Measurements from ENCODE around the gene KCNQ1. TPM values are rescaled to one million over a fixed set of nuclear protein-coding genes. Genes with fewer than 3 reads are reported as not detected.

Gene KCNQ1
- total RNA-seq, 1 donor from 2014 or later: 10.7 TPM

GRCh38 chr11:2441171-2441570 is 3.6 kb upstream of the KCNQ1 start:
- no peak for DNase-seq (ENCODE audit: low spot score)

DNA sequence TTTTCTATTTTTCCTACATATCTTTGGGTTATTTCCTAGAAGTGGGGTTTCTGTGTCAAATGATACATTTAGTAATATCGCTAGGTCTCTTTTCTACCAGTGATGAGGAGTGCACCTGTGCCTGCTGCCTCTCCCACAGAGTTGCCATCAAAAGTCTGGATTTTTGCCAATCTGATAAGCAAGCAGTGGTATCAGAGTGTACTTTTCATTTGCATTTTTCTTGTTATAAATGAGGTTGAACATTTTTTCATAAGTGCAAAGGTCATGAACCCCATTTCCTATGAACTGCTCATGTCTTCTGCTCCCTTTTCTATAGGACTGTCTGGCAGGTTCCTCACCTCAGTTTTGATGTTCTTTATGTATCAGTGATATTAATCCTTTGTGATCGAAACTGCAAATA is 2.2 kb upstream of the KCNQ1 start:
- no peak for DNase-seq (ENCODE audit: low spot score)

DNA sequence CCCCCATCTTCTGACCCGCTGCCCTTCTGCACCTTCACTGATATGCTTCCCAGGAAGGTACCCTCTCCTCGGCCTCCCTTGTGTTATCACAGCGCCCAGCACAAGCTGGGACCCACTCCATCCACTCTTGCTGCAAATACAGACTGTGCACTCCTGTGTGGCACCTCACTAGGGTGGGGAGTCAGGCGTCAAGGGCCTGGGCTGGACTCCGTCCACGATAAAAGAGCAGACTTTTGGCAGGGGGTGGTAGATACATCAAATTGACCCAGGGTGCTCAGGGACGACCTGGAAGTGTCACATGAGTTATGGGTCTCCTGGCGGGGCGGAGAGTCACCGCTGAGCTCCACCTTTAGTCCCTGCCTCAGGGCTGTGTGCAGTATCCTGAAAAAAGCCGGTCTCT is 1.4 kb upstream of the KCNQ1 start:
- DNase-seq (ENCODE audit: low spot score): no peak

- DNase-seq (ENCODE audit: low spot score): no peak
These were observed 657 bp upstream of the KCNQ1 start, which contains the start of gene TRPM5 for GRCh38 chr11:2443881-2444820. Gene TRPM5, minus strand, starts transcription at chr11:2444514. Its CDS starts 21,478 bp downstream, at chr11:2423036.

DNA sequence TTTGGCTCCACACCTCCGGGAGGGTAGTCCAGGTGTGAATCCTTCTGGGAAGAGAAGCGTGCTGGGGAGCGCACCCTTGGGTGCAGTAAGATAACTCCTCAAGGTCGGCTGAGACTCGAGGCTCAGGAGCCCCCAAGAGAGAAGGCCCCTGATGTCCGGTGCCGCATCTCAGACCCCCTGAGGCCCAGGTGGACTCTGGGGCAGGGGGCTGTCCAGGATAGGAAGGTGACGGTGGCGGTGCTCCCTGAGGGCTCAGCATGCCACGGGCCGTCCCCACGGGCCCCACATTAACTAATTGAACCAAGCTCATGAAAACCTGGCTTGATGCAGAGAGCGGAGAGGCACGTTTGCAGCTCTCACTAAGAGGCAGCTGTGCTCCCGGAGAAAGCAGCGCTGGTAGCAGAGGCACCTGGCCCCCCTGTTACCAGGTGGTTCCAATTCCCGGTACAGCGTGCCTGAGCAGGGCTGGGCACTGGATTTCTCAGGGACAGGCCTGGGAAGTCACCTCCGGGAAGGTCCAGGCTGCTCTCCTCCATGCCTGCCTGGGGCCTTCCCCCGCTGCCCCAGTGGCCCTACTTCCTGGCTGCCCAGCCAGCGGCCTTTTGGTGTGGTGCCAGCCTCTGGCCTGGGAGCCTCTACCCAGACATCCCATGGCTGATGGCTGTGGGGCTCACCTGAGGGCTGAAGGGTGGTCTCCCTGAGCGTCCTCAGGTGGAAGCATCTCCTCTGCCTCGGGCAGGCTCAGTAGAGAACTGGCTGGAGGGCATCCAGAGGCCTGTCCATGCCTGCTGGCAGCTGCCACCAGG is 1.1 kb downstream of the KCNQ1 start:
- DNase-seq (ENCODE audit: low spot score): no peak

- DNase-seq (ENCODE audit: low spot score): no peak
These were observed 1.9 kb downstream of the KCNQ1 start for GRCh38 chr11:2446590-2447252.

DNA sequence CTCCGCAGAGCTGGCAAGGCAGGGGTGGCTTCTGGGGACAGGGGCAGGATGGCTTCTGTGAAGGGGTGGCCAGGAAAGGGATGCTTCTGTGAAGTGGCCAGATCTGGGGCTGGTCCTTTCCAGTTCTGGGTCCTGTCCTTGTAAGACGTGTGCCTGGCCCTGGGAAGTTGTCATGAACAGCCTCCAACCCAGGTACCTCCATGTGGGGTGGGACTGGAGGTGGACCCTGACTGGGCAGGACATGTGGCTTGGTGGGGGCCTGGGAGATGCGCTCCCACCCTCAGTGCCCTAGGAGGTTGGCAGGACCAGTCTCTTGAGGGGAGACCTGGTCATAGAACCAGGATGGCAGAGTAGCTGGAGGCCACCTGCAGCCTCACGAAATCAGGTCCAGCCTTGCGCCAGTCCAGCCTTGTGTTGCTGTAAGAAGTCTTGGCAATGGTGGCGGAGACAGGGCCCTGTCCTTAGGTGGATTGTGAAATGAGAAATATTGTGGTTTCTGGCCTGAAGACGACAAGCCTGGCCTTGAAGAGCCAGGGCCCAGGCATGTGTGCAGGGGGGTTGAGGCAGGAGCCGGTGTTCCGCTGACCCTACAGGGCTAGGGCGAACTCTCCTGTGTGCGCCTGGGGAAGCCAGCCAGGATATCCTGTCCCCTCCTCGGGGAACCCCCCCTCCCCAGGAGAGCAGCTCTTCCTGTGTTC is 2.6 kb downstream of the KCNQ1 start:
- DNase-seq (ENCODE audit: low spot score): no peak

DNA sequence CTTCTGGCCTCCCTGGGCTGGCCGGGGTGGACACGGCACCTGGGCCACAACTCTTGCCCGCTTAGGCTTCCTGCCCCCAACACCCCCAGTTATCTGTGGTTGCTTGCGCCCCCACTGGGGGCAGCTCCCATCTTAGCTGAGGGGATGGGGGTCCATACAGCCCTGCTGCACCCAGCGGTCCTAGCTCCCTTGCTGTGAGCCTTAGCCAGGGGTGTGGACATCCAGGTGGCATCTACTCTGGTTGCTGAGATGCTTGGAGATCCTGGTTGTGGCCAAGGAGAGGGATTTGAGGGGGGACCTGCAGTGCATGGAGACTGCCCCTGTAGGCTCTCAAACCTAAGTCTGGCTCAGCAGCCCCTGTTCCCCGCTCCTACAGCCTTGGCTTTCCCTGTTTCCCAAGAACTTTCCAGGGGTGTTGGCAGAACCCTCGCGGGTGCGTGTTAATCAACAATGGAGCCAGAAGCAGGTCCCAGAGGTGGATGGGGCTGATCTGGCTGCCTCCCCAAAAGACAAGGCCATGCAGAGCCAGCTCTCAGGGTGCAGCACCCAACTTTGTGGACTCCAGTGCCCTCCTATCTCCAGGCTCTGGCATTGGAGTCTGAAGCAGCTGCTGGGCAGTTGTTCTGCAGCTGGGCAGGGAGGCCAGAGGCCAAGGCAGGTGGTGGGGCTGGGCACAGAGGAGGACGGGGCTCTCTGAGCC is 3.3 kb downstream of the KCNQ1 start:
- DNase-seq (ENCODE audit: low spot score): no peak

- DNase-seq (ENCODE audit: low spot score): no peak
These were observed 4.1 kb downstream of the KCNQ1 start for GRCh38 chr11:2448661-2449547.

DNA sequence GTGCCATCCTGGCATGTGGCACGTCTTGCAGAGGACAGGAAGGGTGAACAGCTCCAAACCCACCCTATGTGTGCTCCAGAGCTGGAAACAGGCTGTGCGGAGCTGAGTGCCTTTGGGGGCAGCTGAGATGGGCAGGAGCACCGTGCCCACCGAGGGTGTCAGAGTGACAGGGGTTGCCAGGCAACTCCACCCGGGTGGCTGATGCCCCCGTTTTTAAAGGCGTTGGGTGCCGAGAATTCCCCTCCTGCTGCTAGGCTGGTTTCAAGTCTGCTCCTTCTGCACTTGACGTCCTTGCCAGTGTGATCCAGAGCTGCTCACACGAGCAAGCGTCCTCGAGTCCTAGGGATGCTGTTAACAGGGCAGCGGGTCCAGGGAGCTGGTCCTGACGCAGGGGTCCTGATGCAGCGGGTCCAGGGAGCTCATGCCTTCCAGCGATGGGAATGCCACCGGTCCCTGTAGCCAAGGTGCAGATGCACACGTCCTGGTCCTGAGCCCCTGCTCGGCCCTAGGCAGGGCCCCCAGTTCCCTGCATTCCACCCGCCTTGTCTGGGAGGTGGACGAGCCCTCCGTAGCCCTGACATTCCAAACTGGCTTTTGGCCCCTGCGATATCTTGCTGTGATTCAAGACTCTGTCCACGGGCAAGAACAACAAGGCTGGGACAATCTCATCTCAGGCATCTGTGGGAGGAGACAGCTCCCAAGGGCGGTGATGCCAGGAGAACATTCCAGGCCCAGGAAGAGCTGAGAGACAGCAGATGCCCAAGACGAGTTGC is 4.9 kb downstream of the KCNQ1 start:
- DNase-seq (ENCODE audit: low spot score): no peak

DNA sequence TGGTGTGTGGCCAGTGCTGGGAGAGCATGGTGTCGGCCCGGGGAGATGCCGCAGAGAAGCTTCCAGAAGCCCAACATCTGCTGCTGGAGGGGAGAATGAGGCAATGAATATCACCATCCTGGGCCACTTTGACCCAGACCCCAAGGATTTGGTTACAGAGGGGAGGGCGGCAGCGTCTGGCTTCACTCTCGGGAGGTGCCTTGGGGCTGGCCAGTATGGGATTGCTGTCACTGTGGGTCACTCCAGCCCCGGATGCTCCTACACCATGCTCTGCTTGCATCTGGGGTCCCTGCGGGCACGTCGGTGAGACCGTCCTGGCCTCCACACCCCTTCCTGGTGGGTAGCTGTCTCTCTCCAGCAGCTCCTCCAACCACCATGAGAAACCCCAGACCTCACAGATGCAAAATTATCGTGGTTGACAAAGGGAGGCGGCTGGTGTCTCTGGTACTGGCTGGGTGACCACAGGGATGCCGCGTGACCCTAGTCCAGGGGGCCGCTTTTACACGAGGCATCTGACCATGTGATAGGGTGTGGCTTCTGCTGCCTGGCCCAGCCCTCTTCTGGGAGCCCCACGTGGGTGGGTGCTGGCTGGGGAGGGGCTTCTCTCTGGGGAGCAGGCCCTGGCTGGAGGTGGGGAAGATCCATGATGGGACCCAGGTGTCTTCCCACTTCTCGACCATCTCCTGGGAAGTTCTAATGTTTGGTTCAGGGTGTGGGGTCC is 5.7 kb downstream of the KCNQ1 start:
- DNase-seq (ENCODE audit: low spot score): no peak

GRCh38 chr11:2451336-2451735 is 6.5 kb downstream of the KCNQ1 start:
- no peak for DNase-seq (ENCODE audit: low spot score)

GRCh38 chr11:2451916-2452315 is 7.1 kb downstream of the KCNQ1 start:
- DNase-seq (ENCODE audit: low spot score): no peak

GRCh38 chr11:2452321-2453012 is 7.7 kb downstream of the KCNQ1 start:
- DNase-seq (ENCODE audit: low spot score): no peak

- DNase-seq (ENCODE audit: low spot score): no peak
These were observed 8.6 kb downstream of the KCNQ1 start for GRCh38 chr11:2453436-2453835.

GRCh38 chr11:2458321-2458720 is 13.5 kb downstream of the KCNQ1 start:
- no peak for DNase-seq (ENCODE audit: low spot score)

DNA sequence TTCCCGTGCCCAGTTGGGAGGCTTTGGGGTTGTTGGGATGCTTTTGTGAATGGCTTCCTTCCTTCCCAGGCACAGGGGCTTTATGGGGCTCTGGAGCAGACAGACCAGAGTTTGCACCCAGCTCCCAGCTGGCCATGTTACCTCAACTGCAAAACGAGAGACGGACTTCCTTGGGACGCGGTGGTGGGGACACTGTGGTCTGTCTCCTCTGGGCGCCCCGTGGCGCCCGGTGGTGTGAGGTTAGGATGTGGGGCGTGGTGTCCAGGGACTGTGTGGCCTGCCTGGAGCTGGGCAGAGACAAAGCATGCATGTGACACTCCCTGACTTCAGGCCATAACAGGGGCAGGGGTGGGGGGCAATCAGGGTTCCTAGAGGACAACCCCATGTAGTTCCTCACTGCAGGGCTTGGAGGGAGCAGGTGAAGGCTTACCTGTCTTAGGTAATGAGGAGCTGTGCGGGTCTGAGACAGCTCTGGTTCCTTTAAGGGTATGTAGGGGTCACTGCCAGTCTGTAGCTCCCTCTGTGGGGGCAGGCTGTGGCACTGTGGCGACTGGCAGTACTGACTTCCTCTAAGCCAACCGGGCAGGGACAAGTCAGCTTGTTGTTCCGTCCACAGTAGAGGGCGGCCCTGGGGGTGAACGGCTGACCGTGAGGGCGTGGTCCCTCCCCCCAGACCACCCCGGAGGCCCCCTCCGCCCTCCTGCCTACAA is 14.4 kb downstream of the KCNQ1 start:
- DNase-seq (ENCODE audit: low spot score): no peak
